ENCODE data around the gene MKLN1. TPM values are rescaled to one million over a fixed set of nuclear protein-coding genes. Genes with fewer than 3 reads are reported as not detected.

MKLN1 gene
- total and polyA plus RNA-seq, 2 of the 4 experiments (the other 2 are of a cell fraction) = 17.5 to 52.0 TPM

GRCh38 chr7:131284702-131285419, 42.8 kb upstream of the MKLN1 start:
- TF ChIP-seq FOS (IDR thresholded peaks at IDR 0.05; ENCODE audit: low read depth, low read length) (no peak), MXI1 (IDR thresholded peaks at IDR 0.05; ENCODE audit: borderline replicate concordance, low read depth, low read length) (no peak), CHD1 (IDR thresholded peaks at IDR 0.05; ENCODE audit: low read depth, low read length) (no peak), MAZ (IDR thresholded peaks at IDR 0.05; ENCODE audit: borderline replicate concordance, low read depth, low read length) (no peak), POLR2A (IDR thresholded peaks at IDR 0.05; ENCODE audit: low read depth, low read length) (no peak), RFX5 (IDR thresholded peaks at IDR 0.05; ENCODE audit: low read depth, low read length) (no peak), MAFK (IDR thresholded peaks at IDR 0.05; ENCODE audit: low read depth, low read length) (no peak), SMC3 (IDR thresholded peaks at IDR 0.05; ENCODE audit: low read depth, low read length) (no peak), BHLHE40 (IDR thresholded peaks at IDR 0.05; ENCODE audit: low read depth, low read length) (no peak), NFE2L2 (IDR thresholded peaks at IDR 0.05; ENCODE audit: low read depth, low read length) (no peak), RCOR1 (IDR thresholded peaks at IDR 0.05; ENCODE audit: insufficient replicate concordance, low read length) (no peak), RAD21 (IDR thresholded peaks at IDR 0.05; ENCODE audit: low read length) (no peak)
- TF ChIP-seq, protein P1, sequence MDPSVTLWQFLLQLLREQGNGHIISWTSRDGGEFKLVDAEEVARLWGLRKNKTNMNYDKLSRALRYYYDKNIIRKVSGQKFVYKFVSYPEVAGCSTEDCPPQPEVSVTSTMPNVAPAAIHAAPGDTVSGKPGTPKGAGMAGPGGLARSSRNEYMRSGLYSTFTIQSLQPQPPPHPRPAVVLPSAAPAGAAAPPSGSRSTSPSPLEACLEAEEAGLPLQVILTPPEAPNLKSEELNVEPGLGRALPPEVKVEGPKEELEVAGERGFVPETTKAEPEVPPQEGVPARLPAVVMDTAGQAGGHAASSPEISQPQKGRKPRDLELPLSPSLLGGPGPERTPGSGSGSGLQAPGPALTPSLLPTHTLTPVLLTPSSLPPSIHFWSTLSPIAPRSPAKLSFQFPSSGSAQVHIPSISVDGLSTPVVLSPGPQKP (IDR thresholded peaks at IDR 0.05; ENCODE audit: borderline replicate concordance, low read depth, low read length) = no peak
- TF ChIP-seq, protein P2, sequence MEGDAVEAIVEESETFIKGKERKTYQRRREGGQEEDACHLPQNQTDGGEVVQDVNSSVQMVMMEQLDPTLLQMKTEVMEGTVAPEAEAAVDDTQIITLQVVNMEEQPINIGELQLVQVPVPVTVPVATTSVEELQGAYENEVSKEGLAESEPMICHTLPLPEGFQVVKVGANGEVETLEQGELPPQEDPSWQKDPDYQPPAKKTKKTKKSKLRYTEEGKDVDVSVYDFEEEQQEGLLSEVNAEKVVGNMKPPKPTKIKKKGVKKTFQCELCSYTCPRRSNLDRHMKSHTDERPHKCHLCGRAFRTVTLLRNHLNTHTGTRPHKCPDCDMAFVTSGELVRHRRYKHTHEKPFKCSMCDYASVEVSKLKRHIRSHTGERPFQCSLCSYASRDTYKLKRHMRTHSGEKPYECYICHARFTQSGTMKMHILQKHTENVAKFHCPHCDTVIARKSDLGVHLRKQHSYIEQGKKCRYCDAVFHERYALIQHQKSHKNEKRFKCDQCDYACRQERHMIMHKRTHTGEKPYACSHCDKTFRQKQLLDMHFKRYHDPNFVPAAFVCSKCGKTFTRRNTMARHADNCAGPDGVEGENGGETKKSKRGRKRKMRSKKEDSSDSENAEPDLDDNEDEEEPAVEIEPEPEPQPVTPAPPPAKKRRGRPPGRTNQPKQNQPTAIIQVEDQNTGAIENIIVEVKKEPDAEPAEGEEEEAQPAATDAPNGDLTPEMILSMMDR (conservative IDR thresholded peaks at IDR 0.05; ENCODE audit: low read depth, low read length) = no peak
- no peaks in the 10 kb centered on the region for H3K36me3 ChIP-seq (ENCODE audit: control insufficient read depth, insufficient read depth, low read length)
- no peak for DNase-seq
- H3K4me2 ChIP-seq (ENCODE audit: low read depth, low read length) = no peak overlapping the region
- H2BK15ac ChIP-seq (ENCODE audit: low read depth, low read length) = no peak overlapping the region
- no peak overlapping the region for H2AFZ ChIP-seq (replicated peaks; ENCODE audit: low read length, poor library complexity)
- dilution Hi-C loops (cut with HindIII; ENCODE audit: low sequenced_read_pairs, unreplicated experiment) = no loop called here
- no peaks in the 10 kb centered on the region for H3K9me3 ChIP-seq (ENCODE audit: control insufficient read depth, insufficient read depth, low read length)
- no peak overlapping the region for H4K5ac ChIP-seq (ENCODE audit: low read depth, low read length)
- H4K20me1 ChIP-seq (ENCODE audit: insufficient read depth, low read length) = no peaks in the 10 kb centered on the region
- H3K23ac ChIP-seq (ENCODE audit: low read depth, low read length) = no peak overlapping the region
- H3K9ac ChIP-seq (ENCODE audit: low read depth, low read length) = no peak overlapping the region
- WGBS, 2 experiments (ENCODE audit: extremely low coverage in 2 of 2, insufficient read length in 1 of 2) = 58% methylated on average over 5 of the region's 13 CpGs; no CpG with 5 or more reads in 1 of the 2 experiments
- no peak overlapping the region for H2AK5ac ChIP-seq (ENCODE audit: low read depth, low read length)
- no peak overlapping the region for H3K4ac ChIP-seq (ENCODE audit: low read depth, low read length)
- H2BK20ac ChIP-seq (ENCODE audit: low read depth, low read length) = no peak overlapping the region
- H2AK9ac ChIP-seq (replicated peaks; ENCODE audit: low read depth, low read length, poor library complexity) = no peak overlapping the region
- H4K91ac ChIP-seq (ENCODE audit: insufficient read depth, low read depth, low read length) = no peak overlapping the region
- no peaks in the 10 kb centered on the region for H3K27me3 ChIP-seq (ENCODE audit: control insufficient read depth, insufficient read depth, low read length)
- H3K79me1 ChIP-seq (ENCODE audit: low read depth in 1 of 2, low read length in 2 of 2) = no peaks in the 10 kb centered on the region
- no TSS peak for BruUV-seq (replicated peaks)
- no peak overlapping the region for H3K27ac ChIP-seq (ENCODE audit: insufficient read depth, low read length)
- intact Hi-C loops (cut with micrococcal nuclease) = no loop called here
- ChIA-PET CTCF (no interaction called here), POLR2A (ENCODE audit: unreplicated experiment) (interaction anchor here (1.1 kb wide), 1 partner anchor 176 kb away, joined by 3 read pairs; no protein-coding TSS in a partner anchor)
- no peaks in the 10 kb centered on the region for H3K9me1 ChIP-seq (ENCODE audit: insufficient read depth, low read length)
- in situ Hi-C loops (cut with MboI; ENCODE audit: low sequenced_read_pairs) = no loop called here
- no peak overlapping the region for H2BK5ac ChIP-seq (ENCODE audit: low read depth, low read length, poor library complexity, severe bottlenecking)
- no peak overlapping the region for H4K8ac ChIP-seq (ENCODE audit: low read depth in 2 of 2, low read length in 2 of 2)
- no peak overlapping the region for H3K4me3 ChIP-seq (ENCODE audit: insufficient read depth, low read depth, low read length)
- H2BK120ac ChIP-seq (ENCODE audit: low read depth, low read length) = no peak overlapping the region
- ATAC-seq (ENCODE audit: low read depth) = no peak
- no peak overlapping the region for H3K18ac ChIP-seq (ENCODE audit: low read depth, low read length)
- H3K4me1 ChIP-seq (ENCODE audit: control insufficient read depth, insufficient read depth, low read length) = no peaks in the 10 kb centered on the region
- H3K14ac ChIP-seq (replicated peaks; ENCODE audit: low read depth, low read length) = no peak overlapping the region
- no peak overlapping the region for H3K56ac ChIP-seq (ENCODE audit: extremely low read depth, insufficient read depth, low read length)
